B cell (primary cell): ENCODE data around the gene PIGQ. TPM values are rescaled to one million over a fixed set of nuclear protein-coding genes. Genes with fewer than 3 reads are reported as not detected.

ENCODE experiments used
- ATAC-seq: fragments of 200-7000 bp; cut with Tn5 transposase; one replicate; pipeline ENCODE4 v1.10.0; 2021; ENCODE audit warnings: low read depth, mild to moderate bottlenecking, moderate number of reproducible peaks, moderate library complexity
- CTCF ChIA-PET: fragments of 350-600 bp; sonication (Branson Sonifier 250); formaldehyde crosslinking; loops from one replicate; lab custom pipeline; 2021; ENCODE audit warnings: antibody characterized with exemption, inconsistent platforms; lab: Charles Lee
- POLR2A ChIA-PET: fragments of 350-600 bp; sonication (Branson Sonifier 250); formaldehyde crosslinking; loops from one replicate; lab custom pipeline; 2021; ENCODE audit warnings: antibody characterized with exemption; lab: Charles Lee
- DNase-seq: peaks from one replicate; pipeline ENCODE4 v3.0.0; 2013
- H2AFZ ChIP-seq: 2 replicates; pipeline ENCODE4 v1.6.1; 2012; ENCODE audit warnings: mild to moderate bottlenecking, low read depth, low read length; ENCODE audit not compliant: insufficient read depth, poor library complexity, severe bottlenecking
- H3K27ac ChIP-seq, 2 donors: 1 replicate in 1 of 2; 2 replicates in 1 of 2; pipeline ENCODE4 v1.5.1; 2012 to 2013; ENCODE audit warnings: low read length in 2 of 2, mild to moderate bottlenecking in 2 of 2, moderate library complexity in 1 of 2
- H3K27me3 ChIP-seq, 4 experiments: fragments of 200-600 bp in 1 of 4; sonication (generic) in 1 of 4; replicated peaks in 1 of 4; 1 replicate in 2 of 4; 2 replicates in 2 of 4; pipeline versions ENCODE4 v1.6.1 to v1.7.0; 2013 to 2016; ENCODE audit warnings: low read length in 3 of 4, mild to moderate bottlenecking in 2 of 4, mixed read lengths in 1 of 4, moderate library complexity in 1 of 4; ENCODE audit not compliant: insufficient read depth in 4 of 4, control insufficient read depth in 3 of 4; ENCODE audit errors: control extremely low read depth in 1 of 4
- H3K36me3 ChIP-seq, 2 experiments: replicated peaks in 1 of 2; 1 replicate in 1 of 2; 2 replicates in 1 of 2; pipeline versions ENCODE4 v1.6.1 to v1.7.1; 2013; ENCODE audit warnings: low read length in 1 of 2; ENCODE audit not compliant: insufficient read depth in 2 of 2, control insufficient read depth in 1 of 2; ENCODE audit errors: control extremely low read depth in 1 of 2, extremely low read depth in 1 of 2
- H3K4me1 ChIP-seq, 2 donors: fragments of 200-600 bp in 1 of 2; sonication (generic) in 1 of 2; 1 replicate in 1 of 2; 2 replicates in 1 of 2; pipeline versions ENCODE4 v1.5.1 to v1.6.1; 2013 to 2017; ENCODE audit warnings: low read length in 2 of 2; ENCODE audit not compliant: control insufficient read depth in 2 of 2, insufficient read depth in 2 of 2
- H3K4me2 ChIP-seq: replicated peaks from 2 replicates; pipeline ENCODE3; 2012; ENCODE audit warnings: mild to moderate bottlenecking, low read depth, low read length; ENCODE audit not compliant: poor library complexity, severe bottlenecking
- H3K4me3 ChIP-seq, 5 experiments: fragments of 200-600 bp in 1 of 5; sonication (generic) in 1 of 5; 1 replicate in 3 of 5; 2 replicates in 2 of 5; pipeline versions ENCODE4 v1.5.1 to v1.7.0; 2011 to 2016; ENCODE audit warnings: low read length in 4 of 5, mild to moderate bottlenecking in 4 of 5, low read depth in 2 of 5, control low read depth in 1 of 5, moderate library complexity in 1 of 5; ENCODE audit not compliant: insufficient read depth in 1 of 5; ENCODE audit errors: control extremely low read depth in 1 of 5, extremely low read depth in 1 of 5
- H3K79me2 ChIP-seq: fragments of 200-600 bp; sonication (generic); one replicate; pipeline ENCODE4 v1.6.0; 2016; ENCODE audit warnings: low read length; ENCODE audit not compliant: control insufficient read depth, insufficient read depth
- H3K9ac ChIP-seq: fragments of 200-600 bp; sonication (generic); 2 replicates; pipeline ENCODE4 v1.6.1; 2017; ENCODE audit warnings: mild to moderate bottlenecking, low read length, moderate library complexity
- H3K9me3 ChIP-seq, 3 donors: one replicate each; pipeline versions ENCODE4 v1.6.1 to v1.7.1; 2013; ENCODE audit warnings: low read length in 2 of 3; ENCODE audit not compliant: control insufficient read depth in 2 of 3, insufficient read depth in 1 of 3; ENCODE audit errors: control extremely low read depth in 1 of 3
- H4K20me1 ChIP-seq: 2 replicates; pipeline ENCODE4 v1.6.0; 2012; ENCODE audit warnings: mild to moderate bottlenecking, low read length; ENCODE audit not compliant: insufficient read depth, control insufficient read depth, poor library complexity, severe bottlenecking
- H3K27ac Mint-ChIP-seq: one replicate; pipeline ENCODE4 v1.8.0; 2021; ENCODE audit warnings: mixed read lengths
- H3K27me3 Mint-ChIP-seq: one replicate; pipeline ENCODE4 v1.8.0; 2021; ENCODE audit warnings: mixed read lengths
- H3K4me1 Mint-ChIP-seq: one replicate; pipeline ENCODE4 v1.8.0; 2021; ENCODE audit warnings: mixed read lengths
- H3K4me3 Mint-ChIP-seq: one replicate; pipeline ENCODE4 v1.8.0; 2021; ENCODE audit warnings: mixed read lengths
- H3K9me3 Mint-ChIP-seq: one replicate; pipeline ENCODE4 v1.8.0; 2022; ENCODE audit warnings: mixed read lengths; ENCODE audit not compliant: insufficient read depth
- EZH2 ChIP-seq: IDR thresholded peaks from 2 replicates; pipeline ENCODE4 v1.6.1; 2012; ENCODE audit warnings: borderline replicate concordance, low read depth, mild to moderate bottlenecking, moderate library complexity, low read length; ENCODE audit not compliant: insufficient read depth, poor library complexity, severe bottlenecking
- WGBS: methylation state at CpG from one replicate; pipeline ENCODE4 v1.1.5; 2013; ENCODE audit warnings: missing lambda C conversion rate; ENCODE audit not compliant: insufficient coverage; 5-methylcytosine and 5-hydroxymethylcytosine counted together
- intact Hi-C: fragments of 100-400 bp; cut with micrococcal nuclease; formaldehyde crosslinking; loops from one replicate; pipeline ENCODE4 v1.10.0; 2022
- polyA plus RNA-seq: library from polyadenylated mRNA; depleted of rRNA; stranded (reverse); fragments of >200 nt; gene quantifications from 2 replicates; pipeline ENCODE4 v1.2.3, GENCODE V29; 2012
- total RNA-seq, 2 donors: library from RNA; stranded (reverse); fragments of 120-200 nt in 1 of 2; gene quantifications; 1 replicate in 1 of 2; 2 replicates in 1 of 2; pipeline versions ENCODE4 v1.2.3 to v1.2.4, GENCODE V29; 2013 to 2022
- TF ChIP-seq, protein P1 (sequence below): fragments of 200-600 bp; IDR thresholded peaks from one replicate; pipeline ENCODE4 v1.8.0; 2022; ENCODE audit warnings: antibody characterized with exemption, mild to moderate bottlenecking

PIGQ gene
- total and polyA plus RNA-seq, 2 donors (not counting 1 experiment from before 2014, with no cell fraction given), result 56.9 to 68.5 TPM

GRCh38 chr16:590188-590814, 20.5 kb downstream of the PIGQ start:
- Histone ChIP-seq H3K27ac (peak overlapping the region in 1 of 2 donors; percentile 63), H3K36me3 (no peaks in the 10 kb centered on the region), H3K79me2 (peaks cover 62% of the 10 kb centered on the region), H2AFZ (peak overlapping the region; percentile 59), H3K4me2 (peak overlapping the region; percentile 94), H3K27me3 (peaks cover 0 to 2% (median 0%) of the 10 kb centered on the region in 4 experiments), H3K9me3 (no peaks in the 10 kb centered on the region), H3K9ac (peak overlapping the region; percentile 63), H3K4me3 (peak overlapping the region; percentile 22 to 65 (median 56)), H4K20me1 (peaks cover 52% of the 10 kb centered on the region), H3K4me1 (peaks cover 14 to 30% of the 10 kb centered on the region in 2 donors)
- WGBS, result under 1% methylated on average over 71 of the region's 71 CpGs
- ChIA-PET POLR2A (interaction anchor here (1.2 kb wide), 1 partner anchor 45 kb away, joined by 3 read pairs; the partner anchor contains the start of gene METTL26), CTCF (interaction anchor here (0.7 to 0.8 kb wide), 2 partner anchors 46 to 73 kb away, joined by 3 to 4 read pairs; partner anchors contain the start of gene METTL26)
- ATAC-seq, result no peak
- intact Hi-C loops, result no loop called here
- peak overlapping the region; percentile 80 for H3K27ac Mint-ChIP-seq
- no peak for DNase-seq
- peak overlapping the region; percentile 90 for H3K4me3 Mint-ChIP-seq
- peaks cover 50% of the 10 kb centered on the region for H3K4me1 Mint-ChIP-seq
- no peak for TF ChIP-seq EZH2
- TF ChIP-seq, protein P1, sequence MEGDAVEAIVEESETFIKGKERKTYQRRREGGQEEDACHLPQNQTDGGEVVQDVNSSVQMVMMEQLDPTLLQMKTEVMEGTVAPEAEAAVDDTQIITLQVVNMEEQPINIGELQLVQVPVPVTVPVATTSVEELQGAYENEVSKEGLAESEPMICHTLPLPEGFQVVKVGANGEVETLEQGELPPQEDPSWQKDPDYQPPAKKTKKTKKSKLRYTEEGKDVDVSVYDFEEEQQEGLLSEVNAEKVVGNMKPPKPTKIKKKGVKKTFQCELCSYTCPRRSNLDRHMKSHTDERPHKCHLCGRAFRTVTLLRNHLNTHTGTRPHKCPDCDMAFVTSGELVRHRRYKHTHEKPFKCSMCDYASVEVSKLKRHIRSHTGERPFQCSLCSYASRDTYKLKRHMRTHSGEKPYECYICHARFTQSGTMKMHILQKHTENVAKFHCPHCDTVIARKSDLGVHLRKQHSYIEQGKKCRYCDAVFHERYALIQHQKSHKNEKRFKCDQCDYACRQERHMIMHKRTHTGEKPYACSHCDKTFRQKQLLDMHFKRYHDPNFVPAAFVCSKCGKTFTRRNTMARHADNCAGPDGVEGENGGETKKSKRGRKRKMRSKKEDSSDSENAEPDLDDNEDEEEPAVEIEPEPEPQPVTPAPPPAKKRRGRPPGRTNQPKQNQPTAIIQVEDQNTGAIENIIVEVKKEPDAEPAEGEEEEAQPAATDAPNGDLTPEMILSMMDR, result no peak
- H3K9me3 Mint-ChIP-seq, result no peaks in the 10 kb centered on the region
- no peaks in the 10 kb centered on the region for H3K27me3 Mint-ChIP-seq

DNA sequence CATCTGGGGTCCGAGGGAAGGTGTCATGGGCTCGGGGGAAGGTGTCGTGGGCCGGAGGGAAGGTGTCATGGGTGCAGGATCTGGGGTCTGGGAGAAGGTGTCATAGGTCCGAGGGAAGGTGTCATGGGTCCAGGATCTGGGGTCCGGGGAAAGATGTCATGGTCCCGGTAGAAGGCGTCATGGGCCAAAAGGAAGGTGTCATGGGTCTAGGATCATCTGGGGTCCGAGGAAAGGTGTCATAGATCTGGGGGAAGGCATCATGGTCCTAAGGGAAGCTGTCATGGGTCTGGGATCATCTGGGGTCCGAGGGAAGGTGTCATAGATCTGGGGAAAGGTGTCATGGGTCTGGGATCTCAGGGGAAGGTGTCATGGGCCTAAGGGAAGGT, 21.0 kb downstream of the PIGQ start:
- Histone ChIP-seq H3K4me3 (peak overlapping the region; percentile 22 to 65 (median 56)), H3K4me1 (peaks cover 14 to 30% of the 10 kb centered on the region in 2 donors), H3K79me2 (peaks cover 66% of the 10 kb centered on the region), H3K27me3 (no peaks in the 10 kb centered on the region), H3K9ac (peak overlapping the region; percentile 63), H3K27ac (peak overlapping the region in 1 of 2 donors; percentile 63), H3K9me3 (no peaks in the 10 kb centered on the region), H4K20me1 (peaks cover 53% of the 10 kb centered on the region), H3K4me2 (peak overlapping the region; percentile 94), H2AFZ (peak overlapping the region; percentile 59), H3K36me3 (no peaks in the 10 kb centered on the region)
- Mint-ChIP-seq H3K4me3 (peak overlapping the region; percentile 90), H3K27me3 (no peaks in the 10 kb centered on the region), H3K4me1 (peaks cover 46% of the 10 kb centered on the region), H3K27ac (peak overlapping the region; percentile 80), H3K9me3 (no peaks in the 10 kb centered on the region)
- peak; percentile 32 for DNase-seq
- WGBS, result 74% methylated on average over 10 of the region's 10 CpGs
- TF ChIP-seq, protein P1, result no peak
- TF ChIP-seq EZH2, result no peak
- ATAC-seq, result no peak
- ChIA-PET POLR2A (interaction anchor here (1.2 kb wide), 1 partner anchor 45 kb away, joined by 3 read pairs; the partner anchor contains the start of gene METTL26), CTCF (interaction anchor here (0.7 to 0.8 kb wide), 2 partner anchors 45 to 72 kb away, joined by 3 to 4 read pairs; partner anchors contain the start of gene METTL26)
- intact Hi-C loops, result no loop called here
